Measurements from ENCODE around the gene C21orf91. TPM values are rescaled to one million over a fixed set of nuclear protein-coding genes. Genes with fewer than 3 reads are reported as not detected.
A peak's percentile ranks its signal among the peaks of the same experiment; 100 is the strongest.
"Not testable (repeated sequence)": the region's sequence is repeated elsewhere in the genome, so short reads cannot be mapped to it uniquely, and the experiment has no call there.

The C21orf91 gene
- total RNA-seq, 1 donor from 2014 or later = 8.9 TPM

- peak; percentile 19 to 26 for DNase-seq (ENCODE audit: low read depth in 2 of 2)
Measured at GRCh38 chr21:17779496-17779895, 39.7 kb downstream of the C21orf91 start.

GRCh38 chr21:17777072-17777765 is 41.9 kb downstream of the C21orf91 start:
- DNase-seq (ENCODE audit: low read depth in 2 of 2) = no peak

GRCh38 chr21:17775431-17776126 is 43.6 kb downstream of the C21orf91 start:
- DNase-seq (ENCODE audit: low read depth in 2 of 2) = no peak

- DNase-seq (ENCODE audit: low read depth in 2 of 2) = not testable (repeated sequence)
Measured at GRCh38 chr21:17775021-17775420, 44.1 kb downstream of the C21orf91 start.

GRCh38 chr21:17769447-17769845 is 49.7 kb downstream of the C21orf91 start:
- DNase-seq (ENCODE audit: low read depth in 2 of 2) = no peak

GRCh38 chr21:17768840-17769446 is 50.2 kb downstream of the C21orf91 start:
- no peak for DNase-seq (ENCODE audit: low read depth in 2 of 2)

GRCh38 chr21:17765207-17765606 is 53.9 kb downstream of the C21orf91 start:
- no peak for DNase-seq (ENCODE audit: low read depth in 2 of 2)

GRCh38 chr21:17763288-17764037 is 55.7 kb downstream of the C21orf91 start:
- DNase-seq (ENCODE audit: low read depth in 2 of 2) = no peak

- DNase-seq (ENCODE audit: low read depth in 2 of 2) = no peak
Measured at GRCh38 chr21:17759511-17760178, 59.5 kb downstream of the C21orf91 start.

- DNase-seq (ENCODE audit: low read depth in 2 of 2) = peak in 1 of 2 donors; percentile 6
Measured at GRCh38 chr21:17758683-17759082, 60.5 kb downstream of the C21orf91 start.

GRCh38 chr21:17757671-17758070 is 61.5 kb downstream of the C21orf91 start:
- no peak for DNase-seq (ENCODE audit: low read depth in 2 of 2)

GRCh38 chr21:17753736-17754135 is 65.4 kb downstream of the C21orf91 start:
- no peak for DNase-seq (ENCODE audit: low read depth in 2 of 2)

- no peak for DNase-seq (ENCODE audit: low read depth in 2 of 2)
Measured at GRCh38 chr21:17752171-17752570, 67.0 kb downstream of the C21orf91 start.

GRCh38 chr21:17746920-17747319 is 72.2 kb downstream of the C21orf91 start:
- no peak for DNase-seq (ENCODE audit: low read depth in 2 of 2)

GRCh38 chr21:17745086-17745485 is 74.1 kb downstream of the C21orf91 start:
- no peak for DNase-seq (ENCODE audit: low read depth in 2 of 2)

- no peak for DNase-seq (ENCODE audit: low read depth in 2 of 2)
Measured at GRCh38 chr21:17742940-17743592, 76.1 kb downstream of the C21orf91 start.

- DNase-seq (ENCODE audit: low read depth in 2 of 2) = no peak
Measured at GRCh38 chr21:17742181-17742580, 77.0 kb downstream of the C21orf91 start.

Data from lung microvascular endothelial cell (primary cell).